Choroid plexus epithelial cell (primary cell): ENCODE results near the gene IL22.

Experiments used
- DNase-seq: peaks from one replicate; pipeline ENCODE4 v3.0.0-alpha.2; 2010; ENCODE audit warnings: low read depth
- H3K4me3 ChIP-seq: 2 replicates; pipeline ENCODE4 v1.5.1; 2011; ENCODE audit warnings: low read depth, mild to moderate bottlenecking, control low read depth, low read length, moderate library complexity
- CTCF ChIP-seq: conservative IDR thresholded peaks from 2 replicates; pipeline ENCODE4 v1.5.1; 2011; ENCODE audit warnings: low read depth, mild to moderate bottlenecking, control low read depth, inconsistent platforms, low read length, moderate library complexity

Gene IL22

GRCh38 chr12:68279227-68280054 lies 26.0 kb upstream of the IL22 start:
- no peak for TF ChIP-seq CTCF

GRCh38 chr12:68276402-68276930 lies 23.1 kb upstream of the IL22 start:
- no peak for TF ChIP-seq CTCF
- DNase-seq: peak; percentile 71
- no peak overlapping the region for H3K4me3 ChIP-seq

More at GRCh38 chr12:68279227-68280054, 26.0 kb upstream of the IL22 start:
- H3K4me3 ChIP-seq: no peak overlapping the region
- DNase-seq: peak; percentile 52

- no peak for DNase-seq
- no peak overlapping the region for H3K4me3 ChIP-seq
- no peak for TF ChIP-seq CTCF
Observed at GRCh38 chr12:68272732-68273131, 19.3 kb upstream of the IL22 start.

- H3K4me3 ChIP-seq: no peak overlapping the region
- TF ChIP-seq CTCF: no peak
- peak; percentile 99 for DNase-seq
Observed at GRCh38 chr12:68271346-68271745, 17.9 kb upstream of the IL22 start.

GRCh38 chr12:68270358-68270757 lies 17.0 kb upstream of the IL22 start:
- no peak for TF ChIP-seq CTCF
- no peak for DNase-seq
- H3K4me3 ChIP-seq: no peak overlapping the region

GRCh38 chr12:68269779-68270178 lies 16.4 kb upstream of the IL22 start:
- TF ChIP-seq CTCF: no peak
- DNase-seq: no peak

GRCh38 chr12:68268967-68269366 lies 15.6 kb upstream of the IL22 start:
- H3K4me3 ChIP-seq: no peak overlapping the region
- no peak for TF ChIP-seq CTCF
- DNase-seq: no peak

More at GRCh38 chr12:68269779-68270178, 16.4 kb upstream of the IL22 start:
- H3K4me3 ChIP-seq: no peak overlapping the region
